Gastrocnemius medialis (tissue), 4 donors: ENCODE measurements around the gene SULF2. TPM values are rescaled to one million over a fixed set of nuclear protein-coding genes. Genes with fewer than 3 reads are reported as not detected.
A peak's percentile ranks its signal among the peaks of the same experiment; 100 is the strongest.

Experiments used
- ATAC-seq, 2 donors: fragments of 150-250 bp; one replicate each; pipeline ENCODE4 v1.9.1; 2016
- DNase-seq, 2 donors: peaks; one replicate each; pipeline ENCODE4 v3.0.0-alpha.2; 2019
- H3K27ac ChIP-seq, 4 donors: fragments of 200-600 bp; sonication (generic); 1 replicate in 1 of 4; 2 replicates in 3 of 4; pipeline ENCODE4 v1.5.1; 2016 to 2018; ENCODE audit warnings: mild to moderate bottlenecking in 2 of 4, moderate library complexity in 1 of 4
- H3K27me3 ChIP-seq, 3 donors: fragments of 200-600 bp; sonication (generic) in 2 of 3; 1 replicate in 1 of 3; 2 replicates in 2 of 3; pipeline versions ENCODE4 v1.5.1 to v1.6.0; 2016 to 2019; ENCODE audit warnings: mild to moderate bottlenecking in 1 of 3, moderate library complexity in 1 of 3
- H3K36me3 ChIP-seq, 2 donors: fragments of 200-600 bp; sonication (generic) in 1 of 2; one replicate each; pipeline ENCODE4 v1.5.1; 2017 to 2018
- H3K4me1 ChIP-seq, 2 donors: fragments of 200-600 bp; sonication (generic) in 1 of 2; one replicate each; pipeline ENCODE4 v1.5.1; 2016 to 2017; ENCODE audit warnings: mild to moderate bottlenecking in 2 of 2
- H3K4me3 ChIP-seq, 4 donors: fragments of 200-600 bp; sonication (generic) in 3 of 4; 1 replicate in 1 of 4; 2 replicates in 3 of 4; pipeline ENCODE4 v1.5.1; 2016 to 2019; ENCODE audit warnings: mild to moderate bottlenecking in 2 of 4
- H3K9me3 ChIP-seq, 3 donors: fragments of 200-600 bp; sonication (generic) in 2 of 3; 1 replicate in 1 of 3; 2 replicates in 2 of 3; pipeline ENCODE4 v1.5.1; 2016 to 2019
- CTCF ChIP-seq, 5 experiments: fragments of 450-650 bp in 3 of 5; fragments of 200-600 bp in 2 of 5; sonication (generic) in 2 of 5; IDR thresholded peaks in 4 of 5; conservative IDR thresholded peaks in 1 of 5; 1 replicate in 4 of 5; 2 replicates in 1 of 5; pipeline ENCODE4 v1.5.1; 2016 to 2019; ENCODE audit warnings: antibody characterized with exemption in 5 of 5, mild to moderate bottlenecking in 3 of 5, moderate library complexity in 3 of 5
- POLR2A ChIP-seq, 2 donors: fragments of 450-650 bp; IDR thresholded peaks; one replicate each; pipeline ENCODE4 v1.6.1; 2017; ENCODE audit warnings: antibody characterized with exemption in 2 of 2, mild to moderate bottlenecking in 2 of 2, moderate library complexity in 2 of 2
- in situ Hi-C, 4 donors: fragments of 200-750 bp; cut with MboI; loops; one replicate each; pipeline versions ENCODE4 v1.15.0 to v1.8.0; 2017; ENCODE audit warnings: low sequenced_read_pairs in 4 of 4
- intact Hi-C: fragments of 100-400 bp; cut with DNase I; formaldehyde crosslinking; loops from one replicate; pipeline ENCODE4 v1.15.1; 2023; ENCODE audit warnings: low total_unique reads
- total RNA-seq, 4 donors: library from RNA; depleted of rRNA; stranded (reverse); fragments of >200 nt; gene quantifications; one replicate each; pipeline versions ENCODE4 v1.1.0 to v1.2.3, GENCODE V29; 2016

The SULF2 gene
- total RNA-seq, 4 donors from 2014 or later = 9.8 to 18.8 (median 16.8) TPM

GRCh38 chr20:47677635-47678453, 107.4 kb downstream of the SULF2 start:
- intact Hi-C loops (loop anchor here (2.0 kb wide), 1 partner anchor 943 kb away; no protein-coding TSS in a partner anchor), in situ Hi-C loops (no loop called here)
- no peak overlapping the region for H3K27ac ChIP-seq
- TF ChIP-seq CTCF (IDR thresholded peaks at IDR 0.05 in 4 of 5, conservative IDR thresholded peaks at IDR 0.05 in 1 of 5) (peak; percentile 35 to 72 (median 64)), POLR2A (IDR thresholded peaks at IDR 0.05) (no peak)
- H3K27me3 ChIP-seq = no peaks in the 10 kb centered on the region
- no peak overlapping the region for H3K4me3 ChIP-seq
- no peaks in the 10 kb centered on the region for H3K4me1 ChIP-seq
- no peaks in the 10 kb centered on the region for H3K9me3 ChIP-seq
- DNase-seq = no peak
- H3K36me3 ChIP-seq = peaks cover 0 to 4% of the 10 kb centered on the region in 2 donors
- no peak for ATAC-seq

GRCh38 chr20:47676912-47677634, 108.2 kb downstream of the SULF2 start:
- intact Hi-C loops (no loop called here), in situ Hi-C loops (no loop called here)
- ATAC-seq (no peak), DNase-seq (no peak)
- Histone ChIP-seq H3K27me3 (no peaks in the 10 kb centered on the region), H3K4me3 (no peak overlapping the region), H3K27ac (no peak overlapping the region), H3K9me3 (no peaks in the 10 kb centered on the region), H3K4me1 (no peaks in the 10 kb centered on the region), H3K36me3 (peaks cover 0 to 4% of the 10 kb centered on the region in 2 donors)
- TF ChIP-seq POLR2A (IDR thresholded peaks at IDR 0.05) = no peak
- TF ChIP-seq CTCF (IDR thresholded peaks at IDR 0.05 in 4 of 5, conservative IDR thresholded peaks at IDR 0.05 in 1 of 5) = no peak

GRCh38 chr20:47676219-47676721, 109.0 kb downstream of the SULF2 start:
- H3K27me3 ChIP-seq = no peaks in the 10 kb centered on the region
- no peak overlapping the region for H3K4me3 ChIP-seq
- in situ Hi-C loops (no loop called here), intact Hi-C loops (no loop called here)
- no peaks in the 10 kb centered on the region for H3K9me3 ChIP-seq
- ATAC-seq (no peak), DNase-seq (no peak)
- H3K27ac ChIP-seq = no peak overlapping the region
- no peaks in the 10 kb centered on the region for H3K4me1 ChIP-seq
- no peak for TF ChIP-seq CTCF (IDR thresholded peaks at IDR 0.05 in 4 of 5, conservative IDR thresholded peaks at IDR 0.05 in 1 of 5)
- no peak for TF ChIP-seq POLR2A (IDR thresholded peaks at IDR 0.05)
- H3K36me3 ChIP-seq = peaks cover 0 to 4% of the 10 kb centered on the region in 2 donors

GRCh38 chr20:47675190-47676142, 109.8 kb downstream of the SULF2 start:
- TF ChIP-seq CTCF (IDR thresholded peaks at IDR 0.05 in 4 of 5, conservative IDR thresholded peaks at IDR 0.05 in 1 of 5) (no peak), POLR2A (IDR thresholded peaks at IDR 0.05) (no peak)
- H3K27me3 ChIP-seq = no peaks in the 10 kb centered on the region
- no peaks in the 10 kb centered on the region for H3K9me3 ChIP-seq
- no peak overlapping the region for H3K27ac ChIP-seq
- H3K4me1 ChIP-seq = no peaks in the 10 kb centered on the region
- H3K4me3 ChIP-seq = no peak overlapping the region
- ATAC-seq (no peak), DNase-seq (no peak)
- in situ Hi-C loops (no loop called here), intact Hi-C loops (no loop called here)
- peaks cover 0 to 4% of the 10 kb centered on the region in 2 donors for H3K36me3 ChIP-seq
